D721Med (cell line): Measurements from ENCODE around the gene PRKCA.
A peak's percentile ranks its signal among the peaks of the same experiment; 100 is the strongest.

Experiments
- DNase-seq: peaks from one replicate; pipeline ENCODE4 v3.0.0; 2011; ENCODE audit warnings: low spot score; ENCODE audit not compliant: insufficient read length
- FAIRE-seq: peaks from 2 replicates; lab custom pipeline; 2011; peaks lifted over from hg19 to GRCh38; lab: Jason Lieb, UNC
- TF ChIP-seq, protein P1 (sequence below): IDR thresholded peaks from 2 replicates; pipeline ENCODE4 v1.5.1; 2012; ENCODE audit warnings: mild to moderate bottlenecking, control low read depth; ENCODE audit not compliant: insufficient read depth; ENCODE audit errors: missing control alignments

PRKCA gene

DNA sequence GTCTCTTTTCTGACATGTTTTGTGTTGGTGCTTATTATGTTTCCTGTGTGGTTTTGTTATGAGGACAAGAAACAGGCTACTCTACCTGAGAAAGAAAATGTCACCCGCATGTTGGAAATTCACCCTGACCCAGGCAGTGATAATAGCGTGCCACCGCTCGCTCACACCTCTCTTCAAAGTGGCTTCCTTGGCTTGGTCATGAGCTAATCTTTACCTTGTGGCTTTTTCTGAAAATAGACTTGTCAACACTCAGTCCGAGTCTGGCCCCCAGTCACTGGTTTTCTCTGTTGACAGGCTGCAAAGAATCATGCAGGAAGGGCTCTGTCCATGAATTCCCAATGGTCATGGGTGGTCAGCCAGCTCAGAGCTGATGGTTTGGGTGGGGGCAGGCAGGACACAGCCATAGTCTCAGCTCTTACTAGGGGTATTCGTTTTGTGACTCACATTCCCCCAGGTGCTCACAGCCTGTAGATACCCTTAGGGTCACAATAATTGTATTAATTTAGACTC is 411.2 kb downstream of the PRKCA start:
- no peak for FAIRE-seq
- no peak for DNase-seq

DNA sequence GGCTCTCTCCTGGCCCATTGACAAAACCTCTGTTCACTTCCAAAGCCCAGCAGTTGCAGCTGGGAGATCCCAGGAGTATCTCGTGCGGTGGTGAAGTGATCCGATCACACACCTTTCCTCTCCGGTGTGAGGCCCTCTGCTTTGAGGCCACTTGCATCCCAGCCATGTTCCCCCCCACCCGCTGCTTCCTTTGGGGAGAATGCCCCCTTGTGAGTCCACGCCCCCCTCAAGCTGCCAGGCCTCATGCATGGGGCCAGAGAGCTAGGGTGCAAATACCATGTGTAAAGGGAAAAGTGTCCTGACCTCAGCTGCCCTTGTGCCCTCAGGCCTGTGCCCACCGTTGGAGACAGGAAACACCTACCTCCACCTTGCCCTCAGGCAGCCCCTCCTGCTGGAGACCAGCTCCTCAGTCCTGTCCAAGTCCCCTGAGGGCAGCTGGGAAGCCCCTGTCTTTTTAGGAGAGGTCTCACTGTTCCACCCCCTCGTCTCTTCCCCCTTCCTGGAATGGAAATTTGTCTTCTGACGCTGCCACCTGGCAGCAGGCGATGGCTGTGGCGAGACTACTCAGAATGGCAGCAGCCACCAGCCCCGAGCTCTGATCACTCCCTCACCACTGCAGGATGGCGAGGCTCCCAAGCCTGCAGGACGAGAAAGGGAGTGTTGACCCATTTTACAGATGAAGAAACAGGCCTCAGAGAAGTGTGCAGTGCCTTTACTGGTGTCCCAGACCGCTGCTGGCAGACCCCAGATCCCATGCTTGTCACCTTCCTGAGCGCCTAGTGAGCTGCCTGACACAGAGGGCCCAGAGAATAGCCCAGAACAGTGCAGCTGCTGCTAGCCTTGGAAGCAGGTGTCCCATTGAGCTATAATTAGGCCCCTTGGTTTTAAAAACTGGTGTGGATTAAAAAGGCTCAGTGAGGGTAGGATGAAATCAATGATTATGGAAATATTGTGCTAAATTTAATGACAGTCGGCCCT is 411.9 kb downstream of the PRKCA start:
- TF ChIP-seq, protein P1, sequence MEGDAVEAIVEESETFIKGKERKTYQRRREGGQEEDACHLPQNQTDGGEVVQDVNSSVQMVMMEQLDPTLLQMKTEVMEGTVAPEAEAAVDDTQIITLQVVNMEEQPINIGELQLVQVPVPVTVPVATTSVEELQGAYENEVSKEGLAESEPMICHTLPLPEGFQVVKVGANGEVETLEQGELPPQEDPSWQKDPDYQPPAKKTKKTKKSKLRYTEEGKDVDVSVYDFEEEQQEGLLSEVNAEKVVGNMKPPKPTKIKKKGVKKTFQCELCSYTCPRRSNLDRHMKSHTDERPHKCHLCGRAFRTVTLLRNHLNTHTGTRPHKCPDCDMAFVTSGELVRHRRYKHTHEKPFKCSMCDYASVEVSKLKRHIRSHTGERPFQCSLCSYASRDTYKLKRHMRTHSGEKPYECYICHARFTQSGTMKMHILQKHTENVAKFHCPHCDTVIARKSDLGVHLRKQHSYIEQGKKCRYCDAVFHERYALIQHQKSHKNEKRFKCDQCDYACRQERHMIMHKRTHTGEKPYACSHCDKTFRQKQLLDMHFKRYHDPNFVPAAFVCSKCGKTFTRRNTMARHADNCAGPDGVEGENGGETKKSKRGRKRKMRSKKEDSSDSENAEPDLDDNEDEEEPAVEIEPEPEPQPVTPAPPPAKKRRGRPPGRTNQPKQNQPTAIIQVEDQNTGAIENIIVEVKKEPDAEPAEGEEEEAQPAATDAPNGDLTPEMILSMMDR: no peak
- FAIRE-seq: no peak
- no peak for DNase-seq

More for the DNA sequence above, 411.2 kb downstream of the PRKCA start:
- TF ChIP-seq, protein P1: no peak

DNA sequence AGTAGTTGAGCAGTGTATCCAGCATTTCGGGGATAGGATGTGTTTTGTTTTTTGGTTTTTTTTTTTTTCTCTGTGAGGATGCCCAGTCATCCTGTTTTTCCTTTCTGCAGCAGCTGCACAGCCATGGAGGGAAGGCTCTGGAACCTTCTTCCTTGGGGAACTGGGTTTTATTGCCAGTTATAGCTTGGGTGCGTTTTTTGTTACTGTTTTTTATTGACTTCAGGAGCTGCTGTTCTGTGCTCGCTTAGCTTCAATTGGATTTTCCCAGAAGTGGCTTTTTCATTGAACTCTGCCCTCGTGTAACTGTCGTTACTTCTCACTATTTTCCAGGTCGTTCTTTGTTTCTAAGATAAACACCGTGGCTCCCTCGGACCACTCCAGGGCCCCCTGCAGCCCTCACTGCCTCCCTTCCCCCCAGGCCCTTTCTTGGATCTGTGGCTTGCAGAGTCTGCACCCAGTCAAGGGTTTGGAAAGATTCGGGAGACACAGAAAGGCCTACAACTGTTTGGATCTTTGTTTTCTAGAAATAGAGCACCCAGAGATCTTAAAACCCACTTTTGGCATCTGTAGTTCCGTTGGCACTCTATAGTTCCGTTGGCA is 412.8 kb downstream of the PRKCA start:
- DNase-seq (no peak), FAIRE-seq (no peak)
- TF ChIP-seq, protein P1: no peak

DNA sequence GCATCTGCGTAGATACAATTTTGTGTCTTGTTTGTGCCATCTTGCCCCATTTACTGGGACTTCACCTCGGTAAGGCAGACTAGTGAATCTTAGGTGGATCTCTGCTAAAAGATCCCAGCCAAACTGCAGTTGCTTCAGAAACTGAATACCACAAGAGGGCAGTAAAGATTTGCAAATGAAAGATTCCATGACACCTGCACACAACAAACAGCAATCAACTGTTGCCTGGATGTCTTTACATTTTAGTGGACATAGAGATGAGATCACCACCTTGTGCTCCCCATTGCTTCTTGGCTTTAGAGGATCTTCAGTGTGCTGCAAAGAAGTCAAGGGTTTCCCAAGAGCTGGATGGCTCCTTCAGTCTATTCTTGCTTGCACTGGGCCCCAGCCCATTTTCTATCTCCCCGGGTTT is 413.3 kb downstream of the PRKCA start:
- DNase-seq (peak; percentile 74), FAIRE-seq (peak; percentile 29)

DNA sequence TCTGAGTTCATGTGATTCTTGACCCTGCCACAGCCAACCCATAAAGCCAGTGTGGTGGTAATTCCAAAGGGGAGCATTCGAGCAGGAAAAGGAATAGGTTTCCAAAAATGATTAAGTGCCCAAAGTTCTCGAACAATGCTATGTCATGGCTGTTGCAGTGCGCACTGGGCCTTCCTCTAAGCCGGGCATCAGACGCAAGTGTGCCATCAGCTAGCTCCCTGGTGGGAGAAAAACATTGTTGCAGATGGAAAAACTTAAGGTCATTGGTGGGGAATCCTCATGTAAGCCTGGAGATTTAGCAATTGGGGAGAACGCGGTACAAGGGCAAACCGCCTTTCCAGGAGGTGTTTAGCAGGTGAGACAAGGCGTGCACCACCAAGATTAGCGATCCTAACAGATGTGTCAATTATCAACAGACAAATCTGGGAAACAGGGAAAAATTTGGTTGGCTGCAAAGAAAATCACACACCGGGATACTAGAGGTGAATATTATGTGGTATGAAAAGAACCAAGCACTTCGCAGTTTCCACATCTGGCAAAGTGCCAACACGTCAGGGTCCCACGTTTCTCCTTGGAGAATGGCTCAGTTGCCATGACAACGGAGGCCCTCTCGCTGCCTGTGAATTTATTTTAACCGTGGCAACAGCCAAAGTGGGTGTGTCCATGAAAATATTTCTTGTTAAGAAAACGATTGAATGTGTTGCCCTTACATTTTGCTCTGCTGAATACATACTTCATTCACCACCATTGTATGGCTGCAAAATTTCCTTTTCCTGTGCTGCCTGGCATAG is 414.0 kb downstream of the PRKCA start:
- no peak for FAIRE-seq
- no peak for DNase-seq
- TF ChIP-seq, protein P1: no peak

More for the DNA sequence above, 413.3 kb downstream of the PRKCA start:
- TF ChIP-seq, protein P1: peak; percentile 96

DNA sequence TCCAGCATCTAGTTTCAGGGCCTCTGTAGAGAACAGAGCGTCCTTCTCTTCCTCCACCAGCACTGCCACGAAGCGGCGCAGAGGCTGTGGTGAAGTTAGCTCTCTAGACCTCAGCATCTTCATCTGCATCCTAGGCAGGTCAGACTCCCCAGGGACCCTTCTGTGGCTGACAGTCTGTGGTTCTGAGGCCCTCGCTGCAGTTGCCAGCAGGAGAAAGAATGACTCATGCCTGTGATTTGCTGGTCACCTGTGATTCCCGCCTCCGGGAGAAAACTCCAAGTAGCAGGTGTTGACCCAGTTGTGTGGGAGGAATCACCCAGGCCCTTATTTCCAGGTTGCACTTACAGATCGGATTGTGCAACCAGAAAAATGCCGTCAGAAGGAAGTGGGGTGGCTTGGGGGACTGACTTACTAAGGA is 415.2 kb downstream of the PRKCA start:
- FAIRE-seq: no peak
- no peak for DNase-seq
- TF ChIP-seq, protein P1: no peak
